B cell (primary cell): Measurements from ENCODE around the gene C14orf180.

Source experiments
- CTCF ChIP-seq: fragments of 200-600 bp; IDR thresholded peaks from one replicate; pipeline ENCODE4 v1.8.0; 2022; ENCODE audit warnings: antibody characterized with exemption, mild to moderate bottlenecking
- EZH2 ChIP-seq: IDR thresholded peaks from 2 replicates; pipeline ENCODE4 v1.6.1; 2012; ENCODE audit warnings: borderline replicate concordance, low read depth, mild to moderate bottlenecking, moderate library complexity, low read length; ENCODE audit not compliant: insufficient read depth, poor library complexity, severe bottlenecking

GRCh38 chr14:104639471-104639870 lies 59.9 kb downstream of the C14orf180 start:
- TF ChIP-seq CTCF, result no peak
- TF ChIP-seq EZH2, result no peak
